ENCODE results near the gene LDLRAD4.
"Not testable (repeated sequence)": the region's sequence is repeated elsewhere in the genome, so short reads cannot be mapped to it uniquely, and the experiment has no call there.

The LDLRAD4 gene

GRCh38 chr18:13253786-13254688, 35.5 kb downstream of the LDLRAD4 start:
- no peak for DNase-seq

GRCh38 chr18:13254971-13255927, 36.7 kb downstream of the LDLRAD4 start:
- no peak for DNase-seq

- no peak for DNase-seq
Observed at GRCh38 chr18:13256444-13257305, 38.1 kb downstream of the LDLRAD4 start.

GRCh38 chr18:13257361-13257980, 38.9 kb downstream of the LDLRAD4 start:
- no peak for DNase-seq

GRCh38 chr18:13258921-13259320, 40.4 kb downstream of the LDLRAD4 start:
- no peak for DNase-seq

GRCh38 chr18:13259701-13260100, 41.1 kb downstream of the LDLRAD4 start:
- DNase-seq, result no peak

GRCh38 chr18:13260197-13260934, 41.8 kb downstream of the LDLRAD4 start:
- DNase-seq, result no peak

GRCh38 chr18:13260935-13261640, 42.5 kb downstream of the LDLRAD4 start:
- no peak for DNase-seq

GRCh38 chr18:13261661-13262357, 43.2 kb downstream of the LDLRAD4 start:
- no peak for DNase-seq

- not testable (repeated sequence) for DNase-seq
Observed at GRCh38 chr18:13262358-13262680, 43.8 kb downstream of the LDLRAD4 start.

- no peak for DNase-seq
Observed at GRCh38 chr18:13262839-13263691, 44.5 kb downstream of the LDLRAD4 start.

- no peak for DNase-seq
Observed at GRCh38 chr18:13264091-13265007, 45.8 kb downstream of the LDLRAD4 start.

- DNase-seq, result no peak
Observed at GRCh38 chr18:13265008-13265910, 46.7 kb downstream of the LDLRAD4 start.

- no peak for DNase-seq
Observed at GRCh38 chr18:13265911-13266217, 47.3 kb downstream of the LDLRAD4 start.

GRCh38 chr18:13266218-13267100, 47.9 kb downstream of the LDLRAD4 start:
- DNase-seq, result no peak

GRCh38 chr18:13267431-13267873, 48.9 kb downstream of the LDLRAD4 start:
- DNase-seq, result peak; percentile 46

Measured in NCI-H526 treated with DMSO at 0.1 percent for 48 hours (cell line).